Activated CD8-positive, alpha-beta memory T cell treated with anti-CD3 and anti-CD28 coated beads, Interleukin-2, amount 10 ng/mL, durations not matched to agents 7 days and 5 days (primary cell): ENCODE results near the gene CARD9. TPM values are rescaled to one million over a fixed set of nuclear protein-coding genes. Genes with fewer than 3 reads are reported as not detected.

Experiments
- ATAC-seq: fragments of 150-1000 bp; cut with Tn5 transposase; one replicate; pipeline ENCODE4 v1.10.0; 2021; ENCODE audit warnings: moderate library complexity
- CTCF ChIA-PET: fragments of 350-600 bp; sonication (Branson Sonifier 250); formaldehyde crosslinking; loops from one replicate; lab custom pipeline; 2021; ENCODE audit warnings: antibody characterized with exemption; lab: Charles Lee
- DNase-seq: peaks from one replicate; pipeline ENCODE4 v3.0.0-alpha.2; 2020
- H3K27ac Mint-ChIP-seq: one replicate; pipeline ENCODE4 v1.8.0; 2021; ENCODE audit warnings: mild to moderate bottlenecking, mixed read lengths
- H3K27me3 Mint-ChIP-seq: one replicate; pipeline ENCODE4 v1.8.0; 2021; ENCODE audit warnings: mixed read lengths
- H3K36me3 Mint-ChIP-seq: one replicate; pipeline ENCODE4 v1.8.0; 2021; ENCODE audit warnings: mild to moderate bottlenecking, mixed read lengths
- H3K4me1 Mint-ChIP-seq: one replicate; pipeline ENCODE4 v1.8.0; 2021; ENCODE audit warnings: mixed read lengths
- H3K4me3 Mint-ChIP-seq: one replicate; pipeline ENCODE4 v1.8.0; 2021; ENCODE audit warnings: mild to moderate bottlenecking, moderate library complexity, mixed read lengths
- H3K9me3 Mint-ChIP-seq: one replicate; pipeline ENCODE4 v1.8.0; 2022; ENCODE audit warnings: low read depth, mixed read lengths
- total RNA-seq, 2 experiments: library from RNA; stranded (reverse); gene quantifications; one replicate each; pipeline ENCODE4 v1.2.3, GENCODE V29; 2021

Gene CARD9
- total RNA-seq, 2 experiments from 2014 or later, result 0.50 to 3.1 TPM

GRCh38 chr9:136343121-136343883, 30.2 kb downstream of the CARD9 start:
- no peak overlapping the region for H3K4me3 Mint-ChIP-seq
- ATAC-seq (no peak), DNase-seq (no peak)
- H3K27ac Mint-ChIP-seq, result no peak overlapping the region
- no peaks in the 10 kb centered on the region for H3K36me3 Mint-ChIP-seq
- CTCF ChIA-PET, result no interaction called here
- no peaks in the 10 kb centered on the region for H3K27me3 Mint-ChIP-seq
- H3K9me3 Mint-ChIP-seq, result no peaks in the 10 kb centered on the region
- no peaks in the 10 kb centered on the region for H3K4me1 Mint-ChIP-seq

- ATAC-seq (peak; percentile 71), DNase-seq (peak; percentile 73)
- no peaks in the 10 kb centered on the region for H3K36me3 Mint-ChIP-seq
- no peak overlapping the region for H3K27ac Mint-ChIP-seq
- CTCF ChIA-PET, result no interaction called here
- no peaks in the 10 kb centered on the region for H3K4me1 Mint-ChIP-seq
- no peaks in the 10 kb centered on the region for H3K9me3 Mint-ChIP-seq
- no peak overlapping the region for H3K4me3 Mint-ChIP-seq
- H3K27me3 Mint-ChIP-seq, result no peaks in the 10 kb centered on the region
These were observed 31.0 kb downstream of the CARD9 start for GRCh38 chr9:136342181-136343120.

GRCh38 chr9:136341769-136342168, 31.7 kb downstream of the CARD9 start:
- Mint-ChIP-seq H3K4me3 (no peak overlapping the region), H3K9me3 (no peaks in the 10 kb centered on the region), H3K4me1 (no peaks in the 10 kb centered on the region), H3K27ac (no peak overlapping the region), H3K36me3 (no peaks in the 10 kb centered on the region), H3K27me3 (no peaks in the 10 kb centered on the region)
- ATAC-seq, result no peak
- no peak for DNase-seq
- CTCF ChIA-PET, result no interaction called here

- Mint-ChIP-seq H3K36me3 (no peaks in the 10 kb centered on the region), H3K4me3 (no peak overlapping the region), H3K27ac (no peak overlapping the region), H3K4me1 (no peaks in the 10 kb centered on the region), H3K9me3 (no peaks in the 10 kb centered on the region), H3K27me3 (no peaks in the 10 kb centered on the region)
- CTCF ChIA-PET, result no interaction called here
- ATAC-seq (no peak), DNase-seq (no peak)
These were observed 32.3 kb downstream of the CARD9 start for GRCh38 chr9:136341042-136341655.

GRCh38 chr9:136340356-136341041, 33.0 kb downstream of the CARD9 start:
- Mint-ChIP-seq H3K27ac (no peak overlapping the region), H3K9me3 (no peaks in the 10 kb centered on the region), H3K4me3 (no peak overlapping the region), H3K27me3 (no peaks in the 10 kb centered on the region), H3K4me1 (no peaks in the 10 kb centered on the region), H3K36me3 (no peaks in the 10 kb centered on the region)
- DNase-seq (no peak), ATAC-seq (no peak)
- CTCF ChIA-PET, result interaction anchor here (1.1 kb wide), 2 partner anchors 22 to 63 kb away, joined by 4 read pairs; no protein-coding TSS in a partner anchor

GRCh38 chr9:136339958-136340310, 33.5 kb downstream of the CARD9 start:
- CTCF ChIA-PET, result interaction anchor here (0.7 to 1.1 kb wide), 3 partner anchors 23 to 63 kb away, joined by 3 to 4 read pairs (median 4); no protein-coding TSS in a partner anchor
- Mint-ChIP-seq H3K9me3 (no peaks in the 10 kb centered on the region), H3K36me3 (no peaks in the 10 kb centered on the region), H3K4me3 (no peak overlapping the region), H3K27me3 (no peaks in the 10 kb centered on the region), H3K27ac (no peak overlapping the region), H3K4me1 (no peaks in the 10 kb centered on the region)
- ATAC-seq (no peak), DNase-seq (no peak)

GRCh38 chr9:136339173-136339957, 34.1 kb downstream of the CARD9 start:
- Mint-ChIP-seq H3K27ac (no peak overlapping the region), H3K4me3 (no peak overlapping the region), H3K27me3 (no peaks in the 10 kb centered on the region), H3K9me3 (no peaks in the 10 kb centered on the region), H3K4me1 (no peaks in the 10 kb centered on the region), H3K36me3 (no peaks in the 10 kb centered on the region)
- ATAC-seq (peak; percentile 53), DNase-seq (peak; percentile 59)
- CTCF ChIA-PET, result interaction anchor here (0.7 to 1.1 kb wide), 3 partner anchors 23 to 64 kb away, joined by 3 to 4 read pairs (median 4); no protein-coding TSS in a partner anchor

GRCh38 chr9:136338511-136338910, 35.0 kb downstream of the CARD9 start:
- no peak for DNase-seq
- no peak for ATAC-seq
- CTCF ChIA-PET, result interaction anchor here (1.3 kb wide), 2 partner anchors 25 to 65 kb away, joined by 4 read pairs; partner anchors contain the start of gene DNLZ
- Mint-ChIP-seq H3K27me3 (no peaks in the 10 kb centered on the region), H3K36me3 (no peaks in the 10 kb centered on the region), H3K9me3 (no peaks in the 10 kb centered on the region), H3K4me3 (no peak overlapping the region), H3K27ac (no peak overlapping the region), H3K4me1 (no peaks in the 10 kb centered on the region)

- H3K4me1 Mint-ChIP-seq, result no peaks in the 10 kb centered on the region
- ATAC-seq (no peak), DNase-seq (no peak)
- H3K27me3 Mint-ChIP-seq, result no peaks in the 10 kb centered on the region
- H3K36me3 Mint-ChIP-seq, result no peaks in the 10 kb centered on the region
- H3K27ac Mint-ChIP-seq, result no peak overlapping the region
- H3K9me3 Mint-ChIP-seq, result no peaks in the 10 kb centered on the region
- H3K4me3 Mint-ChIP-seq, result no peak overlapping the region
- CTCF ChIA-PET, result interaction anchor here (1.0 to 1.3 kb wide), 3 partner anchors 10 to 66 kb away, joined by 3 to 4 read pairs (median 4); partner anchors contain the start of gene DNLZ
These were observed 35.8 kb downstream of the CARD9 start for GRCh38 chr9:136337416-136338395.

- DNase-seq, result no peak
- ATAC-seq, result no peak
- CTCF ChIA-PET, result interaction anchor here (1.0 to 1.3 kb wide), 2 partner anchors 9 to 26 kb away, joined by 3 to 4 read pairs; partner anchors contain the start of gene DNLZ
- Mint-ChIP-seq H3K36me3 (no peaks in the 10 kb centered on the region), H3K4me3 (no peak overlapping the region), H3K4me1 (peaks cover 3% of the 10 kb centered on the region), H3K27ac (no peak overlapping the region), H3K9me3 (no peaks in the 10 kb centered on the region), H3K27me3 (no peaks in the 10 kb centered on the region)
These were observed 36.6 kb downstream of the CARD9 start for GRCh38 chr9:136336881-136337280.

GRCh38 chr9:136336156-136336870, 37.2 kb downstream of the CARD9 start:
- H3K9me3 Mint-ChIP-seq, result no peaks in the 10 kb centered on the region
- no peak overlapping the region for H3K27ac Mint-ChIP-seq
- H3K4me1 Mint-ChIP-seq, result peaks cover 4% of the 10 kb centered on the region
- no peaks in the 10 kb centered on the region for H3K36me3 Mint-ChIP-seq
- no peaks in the 10 kb centered on the region for H3K27me3 Mint-ChIP-seq
- CTCF ChIA-PET, result interaction anchor here (1.0 kb wide), 2 partner anchors 8 to 65 kb away, joined by 3 read pairs; no protein-coding TSS in a partner anchor
- ATAC-seq (no peak), DNase-seq (no peak)
- no peak overlapping the region for H3K4me3 Mint-ChIP-seq
